GM19023 (cell line): ENCODE results near the gene DUOX1.

Experiments
- ATAC-seq: cut with Tn5 transposase; IDR thresholded peaks from one replicate; pipeline ENCODE4 v1.9.1; 2021; ENCODE audit warnings: mild to moderate bottlenecking, moderate library complexity; ENCODE audit not compliant: unreplicated experiment

Gene DUOX1

GRCh38 chr15:45166834-45167630, 37.2 kb downstream of the DUOX1 start:
- peak; percentile 90 for ATAC-seq

GRCh38 chr15:45167631-45168205, 37.9 kb downstream of the DUOX1 start:
- no peak for ATAC-seq

- no peak for ATAC-seq
Observed at GRCh38 chr15:45168286-45168685, 38.5 kb downstream of the DUOX1 start.

- ATAC-seq: no peak
Observed at GRCh38 chr15:45168751-45169551, 39.2 kb downstream of the DUOX1 start.

GRCh38 chr15:45169608-45170480, 40.0 kb downstream of the DUOX1 start:
- ATAC-seq: no peak

GRCh38 chr15:45171912-45172311, 42.1 kb downstream of the DUOX1 start:
- ATAC-seq: no peak

- ATAC-seq: no peak
Observed at GRCh38 chr15:45174069-45174468, 44.3 kb downstream of the DUOX1 start.

- ATAC-seq: no peak
Observed at GRCh38 chr15:45174577-45174976, 44.8 kb downstream of the DUOX1 start.

GRCh38 chr15:45177285-45177684, 47.5 kb downstream of the DUOX1 start:
- no peak for ATAC-seq

- no peak for ATAC-seq
Observed at GRCh38 chr15:45179221-45179985, 49.6 kb downstream of the DUOX1 start.

- no peak for ATAC-seq
Observed at GRCh38 chr15:45180201-45180600, 50.4 kb downstream of the DUOX1 start.

GRCh38 chr15:45180648-45181436, 51.0 kb downstream of the DUOX1 start:
- ATAC-seq: no peak

- ATAC-seq: no peak
Observed at GRCh38 chr15:45181491-45182285, 51.9 kb downstream of the DUOX1 start.

GRCh38 chr15:45182996-45183395, 53.2 kb downstream of the DUOX1 start:
- no peak for ATAC-seq

- ATAC-seq: no peak
Observed at GRCh38 chr15:45183511-45183910, 53.7 kb downstream of the DUOX1 start.

- ATAC-seq: no peak
Observed at GRCh38 chr15:45184562-45185041, 54.8 kb downstream of the DUOX1 start.

- no peak for ATAC-seq
Observed at GRCh38 chr15:45185069-45185779, 55.4 kb downstream of the DUOX1 start.
